ENCODE data around the gene MCMBP. TPM values are rescaled to one million over a fixed set of nuclear protein-coding genes. Genes with fewer than 3 reads are reported as not detected.

The MCMBP gene
- total RNA-seq, 1 donor from 2014 or later: 53.0 TPM

GRCh38 chr10:119859420-119860258 lies 13.0 kb downstream of the MCMBP start:
- peak; percentile 44 to 62 (median 59) for TF ChIP-seq CTCF (IDR thresholded peaks at IDR 0.05)
- no peak for TF ChIP-seq POLR2A (IDR thresholded peaks at IDR 0.05)
- intact Hi-C loops (cut with DNase I): loop anchor here (10.0 kb wide), 1 partner anchor 105 kb away; no protein-coding TSS in a partner anchor

GRCh38 chr10:119858063-119858462 lies 14.6 kb downstream of the MCMBP start:
- DNase-seq (ENCODE audit: extremely low spot score in 2 of 2): no peak
- H3K9me3 ChIP-seq: no peaks in the 10 kb centered on the region
- no peaks in the 10 kb centered on the region for H3K27me3 ChIP-seq
- no peak overlapping the region for H3K27ac ChIP-seq
- peaks cover 0 to 33% of the 10 kb centered on the region in 2 donors for H3K36me3 ChIP-seq
- H3K4me3 ChIP-seq: no peak overlapping the region
- no peak for TF ChIP-seq POLR2AphosphoS5 (IDR thresholded peaks at IDR 0.05; ENCODE audit: insufficient read depth in 1 of 2, low read depth in 1 of 2)
- TF ChIP-seq CTCF (IDR thresholded peaks at IDR 0.05): no peak
- no peak for TF ChIP-seq POLR2A (IDR thresholded peaks at IDR 0.05)
- intact Hi-C loops (cut with DNase I): loop anchor here (10.0 kb wide), 1 partner anchor 103 kb away; no protein-coding TSS in a partner anchor
- peaks cover 19% of the 10 kb centered on the region for H3K4me1 ChIP-seq

More at GRCh38 chr10:119859420-119860258, 13.0 kb downstream of the MCMBP start:
- no peak overlapping the region for H3K27ac ChIP-seq
- no peak for DNase-seq (ENCODE audit: extremely low spot score in 2 of 2)
- H3K36me3 ChIP-seq: peaks cover 0 to 18% of the 10 kb centered on the region in 2 donors
- H3K27me3 ChIP-seq: no peaks in the 10 kb centered on the region
- no peaks in the 10 kb centered on the region for H3K9me3 ChIP-seq
- no peak overlapping the region for H3K4me3 ChIP-seq
- H3K4me1 ChIP-seq: peaks cover 19% of the 10 kb centered on the region

GRCh38 chr10:119853574-119853973 lies 19.1 kb downstream of the MCMBP start:
- no peak for DNase-seq (ENCODE audit: extremely low spot score in 2 of 2)
- Histone ChIP-seq H3K4me3 (no peak overlapping the region), H3K4me1 (no peaks in the 10 kb centered on the region), H3K27me3 (no peaks in the 10 kb centered on the region), H3K36me3 (peaks cover 0 to 58% of the 10 kb centered on the region in 2 donors), H3K9me3 (no peaks in the 10 kb centered on the region), H3K27ac (no peak overlapping the region)
- intact Hi-C loops (cut with DNase I): loop anchor here (10.0 kb wide), 1 partner anchor 99 kb away; no protein-coding TSS in a partner anchor
- TF ChIP-seq POLR2AphosphoS5 (IDR thresholded peaks at IDR 0.05; ENCODE audit: insufficient read depth in 1 of 2, low read depth in 1 of 2) (no peak), POLR2A (IDR thresholded peaks at IDR 0.05) (no peak), CTCF (IDR thresholded peaks at IDR 0.05) (no peak)

- Histone ChIP-seq H3K27me3 (no peaks in the 10 kb centered on the region), H3K36me3 (peaks cover 0 to 61% of the 10 kb centered on the region in 2 donors), H3K27ac (no peak overlapping the region), H3K9me3 (no peaks in the 10 kb centered on the region), H3K4me3 (no peak overlapping the region), H3K4me1 (no peaks in the 10 kb centered on the region)
- TF ChIP-seq POLR2A (IDR thresholded peaks at IDR 0.05) (no peak), POLR2AphosphoS5 (IDR thresholded peaks at IDR 0.05; ENCODE audit: insufficient read depth in 1 of 2, low read depth in 1 of 2) (no peak), CTCF (IDR thresholded peaks at IDR 0.05) (no peak)
- intact Hi-C loops (cut with DNase I): loop anchor here (10.0 kb wide), 1 partner anchor 98 kb away; no protein-coding TSS in a partner anchor
- DNase-seq (ENCODE audit: extremely low spot score in 2 of 2): no peak
Measured at GRCh38 chr10:119852822-119853221, 19.8 kb downstream of the MCMBP start.

- H3K27ac ChIP-seq: no peak overlapping the region
- H3K9me3 ChIP-seq: no peaks in the 10 kb centered on the region
- peaks cover 0 to 65% of the 10 kb centered on the region in 2 donors for H3K36me3 ChIP-seq
- H3K27me3 ChIP-seq: no peaks in the 10 kb centered on the region
- intact Hi-C loops (cut with DNase I): loop anchor here (10.0 kb wide), 1 partner anchor 97 kb away; no protein-coding TSS in a partner anchor
- no peaks in the 10 kb centered on the region for H3K4me1 ChIP-seq
- H3K4me3 ChIP-seq: no peak overlapping the region
- TF ChIP-seq POLR2AphosphoS5 (IDR thresholded peaks at IDR 0.05; ENCODE audit: insufficient read depth in 1 of 2, low read depth in 1 of 2) (no peak), CTCF (IDR thresholded peaks at IDR 0.05) (no peak), POLR2A (IDR thresholded peaks at IDR 0.05) (no peak)
- DNase-seq (ENCODE audit: extremely low spot score in 2 of 2): no peak
Measured at GRCh38 chr10:119852277-119852676, 20.4 kb downstream of the MCMBP start.

All from vagina (tissue), 2 donors.